ENCODE results near the gene RAD51B. TPM values are rescaled to one million over a fixed set of nuclear protein-coding genes. Genes with fewer than 3 reads are reported as not detected.

The RAD51B gene
- total RNA-seq, 3 donors from 2014 or later = 10.6 to 77.6 (median 33.8) TPM

- Histone ChIP-seq H3K27me3 (no peaks in the 10 kb centered on the region), H3K9me3 (no peaks in the 10 kb centered on the region), H3K36me3 (no peaks in the 10 kb centered on the region), H3K4me1 (no peaks in the 10 kb centered on the region), H3K27ac (no peak overlapping the region), H3K4me3 (no peak overlapping the region)
- no peak for DNase-seq (ENCODE audit: low spot score in 2 of 2)
- intact Hi-C loops (cut with DNase I; ENCODE audit: low total_unique reads) = no loop called here
- TF ChIP-seq CTCF (IDR thresholded peaks at IDR 0.05) (no peak), POLR2AphosphoS5 (IDR thresholded peaks at IDR 0.05) (no peak), POLR2A (IDR thresholded peaks at IDR 0.05) (no peak)
Measured at GRCh38 chr14:68688872-68689371, 869.3 kb downstream of the RAD51B start.

DNA sequence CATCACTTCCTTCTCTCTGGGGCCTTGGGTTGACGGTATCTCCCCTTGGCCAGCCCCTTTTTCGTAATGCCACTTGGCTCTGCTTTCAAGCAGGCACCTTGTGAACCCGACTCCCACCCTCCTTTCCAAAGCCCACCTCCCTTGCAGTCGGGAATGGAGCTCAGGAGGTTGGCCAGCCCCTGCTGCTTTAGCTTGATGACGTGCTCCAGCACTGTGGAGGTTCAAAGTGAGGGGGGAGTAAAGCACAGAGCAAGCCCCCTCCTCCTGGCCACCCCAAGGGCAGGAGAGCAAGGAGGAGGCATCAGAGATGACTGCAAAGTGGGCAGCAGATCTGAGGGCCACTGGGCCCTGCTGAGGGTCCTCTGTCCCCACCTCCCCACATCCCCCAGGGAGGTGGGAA, 869.9 kb downstream of the RAD51B start:
- Histone ChIP-seq H3K4me1 (no peaks in the 10 kb centered on the region), H3K9me3 (no peaks in the 10 kb centered on the region), H3K36me3 (no peaks in the 10 kb centered on the region), H3K27me3 (no peaks in the 10 kb centered on the region), H3K4me3 (no peak overlapping the region), H3K27ac (no peak overlapping the region)
- DNase-seq (ENCODE audit: low spot score in 2 of 2) = no peak
- intact Hi-C loops (cut with DNase I; ENCODE audit: low total_unique reads) = no loop called here
- no peak for TF ChIP-seq CTCF (IDR thresholded peaks at IDR 0.05)
- no peak for TF ChIP-seq POLR2A (IDR thresholded peaks at IDR 0.05)
- no peak for TF ChIP-seq POLR2AphosphoS5 (IDR thresholded peaks at IDR 0.05)

GRCh38 chr14:68690089-68690958, 870.7 kb downstream of the RAD51B start:
- DNase-seq (ENCODE audit: low spot score in 2 of 2) = no peak
- no peak overlapping the region for H3K4me3 ChIP-seq
- H3K9me3 ChIP-seq = no peaks in the 10 kb centered on the region
- TF ChIP-seq POLR2A (IDR thresholded peaks at IDR 0.05) (no peak), POLR2AphosphoS5 (IDR thresholded peaks at IDR 0.05) (no peak), CTCF (IDR thresholded peaks at IDR 0.05) (no peak)
- intact Hi-C loops (cut with DNase I; ENCODE audit: low total_unique reads) = no loop called here
- H3K4me1 ChIP-seq = no peaks in the 10 kb centered on the region
- H3K36me3 ChIP-seq = no peaks in the 10 kb centered on the region
- no peaks in the 10 kb centered on the region for H3K27me3 ChIP-seq
- no peak overlapping the region for H3K27ac ChIP-seq

GRCh38 chr14:68691031-68691791, 871.6 kb downstream of the RAD51B start:
- Histone ChIP-seq H3K9me3 (no peaks in the 10 kb centered on the region), H3K36me3 (no peaks in the 10 kb centered on the region), H3K27me3 (no peaks in the 10 kb centered on the region), H3K4me1 (no peaks in the 10 kb centered on the region), H3K27ac (peak overlapping the region in 1 of 2 donors; percentile 2), H3K4me3 (no peak overlapping the region)
- TF ChIP-seq POLR2A (IDR thresholded peaks at IDR 0.05) (no peak), POLR2AphosphoS5 (IDR thresholded peaks at IDR 0.05) (no peak), CTCF (IDR thresholded peaks at IDR 0.05) (no peak)
- DNase-seq (ENCODE audit: low spot score in 2 of 2) = no peak
- intact Hi-C loops (cut with DNase I; ENCODE audit: low total_unique reads) = no loop called here

DNA sequence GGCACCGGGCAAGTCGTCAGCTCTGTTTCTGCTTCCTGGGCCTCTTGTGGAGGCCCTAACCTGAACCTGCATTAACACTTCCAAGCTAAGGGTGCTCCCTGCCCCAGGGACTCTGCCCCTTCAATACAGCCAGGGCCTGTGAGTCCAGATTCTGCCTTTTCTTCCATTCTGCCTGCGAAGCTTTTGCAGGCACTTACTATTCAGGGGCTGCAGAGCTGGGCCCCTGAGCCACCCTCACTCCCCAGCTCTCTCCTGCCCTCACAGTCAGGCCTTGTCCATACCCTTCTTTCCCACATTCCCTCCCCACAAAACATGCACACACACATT, 872.2 kb downstream of the RAD51B start:
- Histone ChIP-seq H3K4me3 (no peak overlapping the region), H3K27me3 (no peaks in the 10 kb centered on the region), H3K36me3 (no peaks in the 10 kb centered on the region), H3K9me3 (no peaks in the 10 kb centered on the region), H3K27ac (peak overlapping the region in 1 of 2 donors; percentile 2), H3K4me1 (no peaks in the 10 kb centered on the region)
- intact Hi-C loops (cut with DNase I; ENCODE audit: low total_unique reads) = no loop called here
- no peak for TF ChIP-seq POLR2AphosphoS5 (IDR thresholded peaks at IDR 0.05)
- TF ChIP-seq CTCF (IDR thresholded peaks at IDR 0.05) = no peak
- TF ChIP-seq POLR2A (IDR thresholded peaks at IDR 0.05) = no peak
- DNase-seq (ENCODE audit: low spot score in 2 of 2) = no peak
